Measurements from ENCODE around the gene LAG3.

Gene LAG3

GRCh38 chr12:6772726-6773589, 638 bp downstream of the LAG3 start:
- no peak for DNase-seq

DNA sequence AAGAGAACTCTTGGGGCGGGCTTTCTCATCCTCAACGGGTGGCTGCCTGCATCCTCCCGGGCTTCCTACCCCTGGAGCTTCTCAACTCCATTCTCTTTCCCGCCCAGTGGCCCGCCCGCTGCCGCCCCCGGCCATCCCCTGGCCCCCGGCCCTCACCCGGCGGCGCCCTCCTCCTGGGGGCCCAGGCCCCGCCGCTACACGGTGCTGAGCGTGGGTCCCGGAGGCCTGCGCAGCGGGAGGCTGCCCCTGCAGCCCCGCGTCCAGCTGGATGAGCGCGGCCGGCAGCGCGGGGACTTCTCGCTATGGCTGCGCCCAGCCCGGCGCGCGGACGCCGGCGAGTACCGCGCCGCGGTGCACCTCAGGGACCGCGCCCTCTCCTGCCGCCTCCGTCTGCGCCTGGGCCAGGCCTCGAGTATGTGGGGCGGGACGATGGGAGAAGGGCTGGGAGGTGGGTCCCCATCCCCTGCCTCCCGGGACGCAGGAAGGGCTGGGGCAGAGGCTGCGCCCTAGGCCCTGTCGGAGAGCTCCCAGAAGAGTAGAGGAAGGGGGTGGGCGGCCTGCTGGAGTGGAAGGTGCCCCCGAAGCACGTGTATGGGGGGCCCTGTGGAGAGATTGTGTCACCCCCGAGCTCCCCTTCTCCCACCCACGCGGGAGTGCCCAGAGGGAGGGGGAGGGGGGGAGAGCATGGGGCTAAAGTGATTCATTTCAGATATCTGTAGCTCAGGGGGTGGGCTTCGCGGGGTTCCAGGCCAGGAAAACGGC, 1.5 kb downstream of the LAG3 start:
- no peak for DNase-seq

DNA sequence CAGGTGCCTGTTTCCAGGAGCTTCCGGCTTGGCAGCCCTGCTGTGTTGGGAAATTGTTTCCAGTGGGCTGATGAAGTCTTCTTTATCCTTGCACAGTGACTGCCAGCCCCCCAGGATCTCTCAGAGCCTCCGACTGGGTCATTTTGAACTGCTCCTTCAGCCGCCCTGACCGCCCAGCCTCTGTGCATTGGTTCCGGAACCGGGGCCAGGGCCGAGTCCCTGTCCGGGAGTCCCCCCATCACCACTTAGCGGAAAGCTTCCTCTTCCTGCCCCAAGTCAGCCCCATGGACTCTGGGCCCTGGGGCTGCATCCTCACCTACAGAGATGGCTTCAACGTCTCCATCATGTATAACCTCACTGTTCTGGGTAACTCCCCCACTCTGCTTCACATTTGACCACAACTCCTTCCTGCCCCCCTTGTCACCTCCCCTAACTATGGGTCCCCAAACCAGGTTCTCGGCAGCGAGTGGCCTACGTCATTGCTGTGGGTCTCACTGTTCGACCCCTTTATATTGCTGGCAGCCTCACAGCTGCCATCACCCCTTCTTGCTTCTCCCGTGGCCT, 2.3 kb downstream of the LAG3 start:
- no peak for DNase-seq

DNA sequence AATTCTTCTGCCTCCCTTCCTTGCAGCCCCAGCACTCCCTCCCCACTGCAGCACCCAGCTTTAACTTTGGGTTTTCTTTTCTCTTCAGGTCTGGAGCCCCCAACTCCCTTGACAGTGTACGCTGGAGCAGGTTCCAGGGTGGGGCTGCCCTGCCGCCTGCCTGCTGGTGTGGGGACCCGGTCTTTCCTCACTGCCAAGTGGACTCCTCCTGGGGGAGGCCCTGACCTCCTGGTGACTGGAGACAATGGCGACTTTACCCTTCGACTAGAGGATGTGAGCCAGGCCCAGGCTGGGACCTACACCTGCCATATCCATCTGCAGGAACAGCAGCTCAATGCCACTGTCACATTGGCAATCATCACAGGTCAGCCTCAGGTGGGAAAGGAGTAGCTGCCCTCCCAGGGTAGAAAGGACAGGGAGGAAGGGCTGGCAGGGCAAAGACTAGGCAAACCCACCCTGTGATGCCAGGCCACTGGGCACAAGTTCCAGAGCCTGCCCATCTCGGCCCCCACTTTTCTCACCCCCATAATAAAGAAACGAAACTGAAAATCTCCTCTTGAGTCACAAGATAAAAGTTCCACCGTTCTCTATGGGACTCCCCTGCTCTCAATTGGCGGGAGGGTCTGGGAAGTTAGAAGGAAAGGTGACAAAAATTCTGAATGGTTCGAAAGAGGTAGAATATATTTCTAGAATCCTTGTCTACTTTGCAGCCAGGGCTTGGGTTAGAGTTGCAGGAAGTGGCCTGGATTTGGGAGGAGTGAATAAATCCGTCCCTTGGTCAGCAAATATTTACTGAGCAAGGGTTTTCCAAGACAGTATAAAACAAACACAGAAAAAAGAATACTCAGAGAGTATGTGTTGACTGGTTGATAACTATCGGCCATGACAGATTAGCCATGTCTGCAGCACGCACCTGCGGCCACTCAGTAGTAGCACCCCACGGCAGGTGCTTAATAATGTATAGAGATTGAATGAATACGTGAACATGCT, 3.2 kb downstream of the LAG3 start:
- no peak for DNase-seq

DNA sequence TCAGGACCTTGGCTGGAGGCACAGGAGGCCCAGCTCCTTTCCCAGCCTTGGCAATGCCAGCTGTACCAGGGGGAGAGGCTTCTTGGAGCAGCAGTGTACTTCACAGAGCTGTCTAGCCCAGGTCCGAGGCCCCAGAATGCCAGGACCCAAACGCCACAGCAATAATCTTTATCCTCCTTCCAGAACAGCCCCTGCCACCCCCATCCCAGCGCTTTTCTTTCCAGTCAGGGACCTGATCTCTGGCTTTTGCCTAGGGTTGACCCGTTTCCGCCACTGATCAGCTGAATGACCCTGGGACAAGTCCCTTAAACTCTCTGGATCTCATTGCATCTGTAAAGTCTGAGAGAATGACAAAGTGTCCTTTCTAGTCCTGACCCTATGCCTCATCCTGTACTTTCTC, 5.1 kb downstream of the LAG3 start:
- no peak for DNase-seq

- DNase-seq, result peak; percentile 67
Observed at GRCh38 chr12:6778217-6778573, 5.9 kb downstream of the LAG3 start.

DNA sequence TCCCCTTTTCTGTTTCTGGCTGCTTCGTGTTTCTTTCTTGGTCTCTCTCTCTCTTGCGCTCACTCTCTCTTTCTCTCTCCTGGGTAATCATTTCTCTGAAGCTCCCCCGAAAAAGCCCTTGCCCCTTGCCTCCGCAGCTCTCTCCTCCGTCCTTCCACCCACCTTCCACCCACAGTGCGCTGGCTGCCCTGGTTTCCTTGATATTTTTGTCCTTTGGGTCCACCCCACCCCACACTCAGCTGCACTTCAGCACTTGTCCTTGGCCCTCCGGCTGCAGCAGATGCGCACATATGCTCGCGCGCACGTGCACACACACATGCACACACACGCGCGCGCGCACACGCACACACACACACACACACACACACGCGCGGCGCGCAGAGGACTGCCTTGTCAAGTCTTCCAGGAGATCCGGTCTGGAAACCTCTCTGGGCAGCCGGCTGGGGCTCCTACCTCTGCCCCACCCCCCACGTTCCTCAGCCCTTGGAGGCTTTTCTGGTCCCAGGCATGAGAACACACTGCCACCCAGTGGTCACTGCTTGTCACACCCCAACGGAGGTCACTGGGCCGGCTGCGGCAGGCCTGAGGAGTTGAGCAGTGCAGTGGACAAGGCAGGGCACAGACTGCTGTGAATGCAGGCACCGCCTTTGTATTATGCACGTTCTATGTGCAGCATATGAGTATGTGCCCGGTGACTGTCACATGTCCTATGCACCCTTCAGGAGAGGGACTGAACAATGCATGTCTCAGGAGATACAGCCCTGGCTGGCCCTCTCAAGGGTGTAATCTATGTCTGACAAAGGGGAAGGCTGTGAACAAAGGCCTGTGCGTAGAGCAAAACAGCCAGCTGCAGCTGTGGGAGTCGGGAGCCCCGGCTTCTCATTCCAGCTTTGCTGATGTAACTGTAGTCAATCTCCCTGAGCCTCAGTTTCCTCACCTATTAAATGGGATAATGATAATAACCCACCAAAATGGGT, 6.5 kb downstream of the LAG3 start:
- peak; percentile 99 for DNase-seq

DNA sequence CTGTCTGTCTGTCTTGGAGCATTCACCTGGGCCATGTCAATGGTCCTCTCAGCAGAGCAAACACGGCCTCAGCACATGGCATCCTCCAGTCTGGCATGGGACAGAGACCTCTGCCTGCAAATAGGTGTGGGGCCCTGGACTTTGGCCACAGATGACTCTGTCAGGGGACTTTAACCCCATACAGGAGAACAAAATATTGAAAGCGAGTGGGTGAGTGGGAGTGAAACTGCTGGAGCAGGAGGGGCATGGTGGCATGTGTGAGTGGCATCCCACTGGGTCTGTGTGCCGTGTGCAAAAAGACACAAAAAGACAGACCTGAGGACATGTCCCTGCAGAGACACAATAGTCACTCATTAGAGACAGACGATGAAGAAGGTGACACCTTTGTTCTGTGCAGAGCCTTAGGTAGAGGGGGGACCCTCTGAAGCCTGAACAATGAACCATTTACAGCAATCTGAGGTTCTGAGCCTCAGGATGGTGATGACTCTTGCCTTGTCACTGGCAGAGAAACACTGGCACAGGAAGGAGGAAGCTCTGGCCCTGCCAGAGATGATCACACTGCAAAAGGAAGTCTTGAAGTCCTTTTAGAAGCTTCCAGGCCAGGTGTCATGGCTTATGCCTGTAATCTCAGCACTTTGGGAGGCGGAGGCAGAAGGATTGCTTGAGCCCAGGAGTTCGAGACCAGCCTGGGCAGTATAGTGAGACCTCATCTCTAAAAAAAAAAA, 7.5 kb downstream of the LAG3 start:
- no peak for DNase-seq

DNA sequence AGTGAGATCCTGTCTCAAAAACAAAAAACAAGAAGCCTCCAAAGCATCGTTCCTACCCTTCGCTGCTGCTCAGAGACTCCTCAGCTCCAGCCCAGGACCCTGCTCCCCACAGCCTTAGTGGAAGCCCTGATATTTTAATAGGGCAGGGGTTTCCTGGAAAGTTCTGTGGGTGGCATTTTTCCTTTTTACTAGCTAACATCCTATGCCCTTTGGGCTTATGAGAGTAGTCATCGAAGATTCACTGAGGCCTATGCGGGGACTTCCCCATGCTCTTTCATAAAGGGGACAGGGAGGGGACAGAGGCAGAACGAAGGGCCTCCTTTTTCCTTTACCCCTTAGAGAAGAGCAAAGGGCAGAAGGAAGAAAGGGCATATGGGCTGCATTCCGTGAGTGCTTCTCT, 8.3 kb downstream of the LAG3 start:
- no peak for DNase-seq

DNA sequence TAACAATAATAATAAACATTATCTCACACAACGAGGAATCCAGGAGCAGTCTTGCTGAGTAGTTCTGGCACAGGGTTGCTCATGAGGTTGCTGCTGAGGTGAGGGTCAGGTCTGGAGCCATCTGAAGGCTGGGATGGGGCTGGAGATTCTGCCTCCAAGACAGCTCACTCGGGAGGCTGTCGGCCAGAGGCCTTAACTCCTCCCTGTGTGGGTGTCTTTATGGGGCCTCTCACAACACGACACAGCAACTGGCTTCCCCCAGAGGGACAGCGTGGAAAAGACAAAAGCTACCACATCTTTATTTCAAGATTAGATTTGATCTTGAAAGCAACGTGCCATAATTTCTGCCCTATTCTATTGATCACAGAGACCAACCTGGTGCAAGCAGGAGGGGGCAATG, 9.8 kb downstream of the LAG3 start:
- DNase-seq, result no peak

DNA sequence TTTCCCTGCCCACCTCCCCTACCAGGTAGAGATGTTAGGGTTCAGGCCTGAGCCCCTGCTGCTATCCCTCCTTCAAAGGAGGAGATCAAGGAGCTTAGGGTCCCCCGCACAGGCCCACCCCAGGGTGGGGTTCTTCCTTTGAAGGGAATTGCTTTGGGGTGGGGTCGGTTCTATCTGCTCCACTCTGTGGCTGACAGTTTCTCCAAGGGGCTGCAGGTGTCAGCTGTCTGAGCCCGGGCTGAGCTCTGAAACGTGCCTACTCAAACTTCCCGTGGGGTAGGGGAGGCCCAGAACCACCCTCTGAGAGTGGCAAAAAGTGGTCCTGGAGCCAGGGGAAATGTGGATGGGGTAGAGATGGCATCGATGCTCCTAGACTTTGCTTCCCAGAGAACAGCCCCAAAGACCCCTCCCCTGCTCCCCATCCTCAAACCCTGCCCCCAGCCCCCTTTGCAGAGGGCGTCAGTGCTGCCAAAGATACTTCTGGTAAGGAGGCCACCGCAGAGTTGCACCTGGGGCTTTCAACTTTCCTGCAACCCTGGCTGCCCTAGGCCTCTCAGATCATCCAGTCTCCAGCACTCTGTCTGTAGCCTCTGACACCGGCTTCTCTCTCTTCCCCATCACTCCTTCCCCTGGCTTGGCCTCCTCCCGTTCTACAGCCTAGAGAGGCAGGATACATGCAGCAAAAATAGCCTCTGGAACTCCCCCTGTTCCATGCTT, 10.7 kb downstream of the LAG3 start:
- DNase-seq, result no peak

- no peak for DNase-seq
Observed at GRCh38 chr12:6783828-6784227, 11.5 kb downstream of the LAG3 start.

- no peak for DNase-seq
Observed at GRCh38 chr12:6784296-6784695, 12.0 kb downstream of the LAG3 start.

DNA sequence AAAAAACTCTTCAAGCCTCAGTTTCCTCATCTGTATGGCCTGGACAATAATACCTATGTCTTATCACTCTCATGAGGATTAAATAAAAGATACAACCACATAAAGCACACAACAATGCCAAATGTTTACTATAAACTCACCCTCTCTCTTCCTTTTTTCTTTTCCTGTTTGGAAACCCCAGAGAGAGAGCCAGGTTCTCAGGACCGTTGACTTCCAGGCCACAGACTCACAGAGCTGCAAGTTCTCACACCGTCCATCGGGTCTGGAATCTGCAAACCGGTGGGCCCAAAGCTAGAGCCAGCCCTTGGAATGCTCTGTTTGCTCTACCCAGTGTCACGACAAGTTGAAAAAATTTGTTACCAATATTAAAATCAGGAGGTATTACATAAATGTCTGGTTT, 12.4 kb downstream of the LAG3 start:
- DNase-seq, result no peak

GRCh38 chr12:6786416-6787094, 14.2 kb downstream of the LAG3 start:
- no peak for DNase-seq

DNA sequence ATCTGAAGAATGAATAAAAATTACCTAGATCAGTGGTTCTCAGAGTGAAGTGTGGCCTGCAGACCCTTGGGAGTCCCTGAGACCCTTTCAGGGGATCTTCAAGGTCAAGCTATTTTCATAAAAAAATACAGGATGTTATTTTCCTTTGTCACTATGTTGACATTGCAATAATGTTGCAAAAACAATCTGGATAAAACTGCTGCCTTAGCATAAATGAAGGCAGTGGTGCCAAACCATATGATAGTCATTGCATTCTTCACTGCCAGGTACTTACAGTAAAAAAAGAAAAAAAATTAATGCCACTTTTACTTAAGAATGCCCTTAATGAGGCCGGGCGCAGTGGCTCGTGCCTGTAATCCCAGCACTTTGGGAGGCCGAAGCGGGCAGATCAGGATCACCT, 15.0 kb downstream of the LAG3 start:
- no peak for DNase-seq

GRCh38 chr12:6788972-6789924, 16.9 kb downstream of the LAG3 start, which contains the start of gene CD4:
TSS of gene CD4 (plus strand) at chr12:6789528. CDS start at chr12:6800139, 10,611 bp downstream.
- no peak for DNase-seq

DNA sequence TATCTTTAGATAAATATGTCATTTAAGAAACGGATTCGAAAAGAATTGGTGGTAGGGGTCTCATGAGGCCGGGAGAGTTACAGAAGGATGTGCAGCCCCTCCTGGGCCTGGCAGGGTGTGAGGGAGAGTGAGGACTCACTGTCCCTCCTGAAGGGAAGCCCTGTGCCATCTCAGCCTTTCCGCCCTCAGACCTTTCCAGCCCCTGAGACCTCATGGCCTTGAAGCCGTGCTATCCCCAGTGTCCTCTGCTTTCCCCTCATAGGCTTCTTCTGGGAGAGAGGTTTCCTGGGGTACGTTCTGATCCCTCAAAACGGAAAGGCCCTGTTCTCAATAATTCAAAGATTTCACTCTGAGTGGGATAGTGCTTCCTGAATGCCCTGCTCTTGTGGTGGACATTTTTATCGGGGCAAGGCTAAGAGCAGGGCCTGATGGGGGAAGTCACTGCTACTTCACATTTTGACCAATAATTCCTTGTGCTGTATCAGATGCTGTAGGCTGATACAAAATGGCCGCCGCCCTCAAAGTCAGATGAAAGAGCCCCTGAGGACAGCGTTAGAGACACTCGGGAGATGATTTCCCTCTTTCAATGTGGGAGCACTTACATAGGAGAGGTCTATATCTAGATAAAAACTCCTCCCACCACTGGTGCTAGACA, 18.3 kb downstream of the LAG3 start:
- no peak for DNase-seq

All from NCI-H82 (cell line).